Gastroesophageal sphincter (tissue), 4 donors: ENCODE data around the gene PLAAT5. TPM values are rescaled to one million over a fixed set of nuclear protein-coding genes. Genes with fewer than 3 reads are reported as not detected.

Experiments used
- ATAC-seq: fragments of 150-250 bp; one replicate; pipeline ENCODE4 v1.9.1; 2016; ENCODE audit warnings: mild to moderate bottlenecking, moderate library complexity
- H3K27ac ChIP-seq, 4 donors: fragments of 200-600 bp; sonication (generic) in 3 of 4; 1 replicate in 3 of 4; 2 replicates in 1 of 4; pipeline ENCODE4 v1.5.1; 2016 to 2019
- H3K27me3 ChIP-seq: fragments of 200-600 bp; sonication (generic); one replicate; pipeline ENCODE4 v1.5.1; 2019
- H3K36me3 ChIP-seq, 2 donors: fragments of 200-600 bp; sonication (generic); one replicate each; pipeline ENCODE4 v1.5.1; 2019; ENCODE audit warnings: control low read depth in 1 of 2
- H3K4me1 ChIP-seq, 3 donors: fragments of 200-600 bp; sonication (generic); 1 replicate in 2 of 3; 2 replicates in 1 of 3; pipeline ENCODE4 v1.5.1; 2016 to 2019; ENCODE audit warnings: control low read depth in 2 of 3
- H3K4me3 ChIP-seq, 2 donors: fragments of 200-600 bp; sonication (generic); one replicate each; pipeline ENCODE4 v1.5.1; 2019; ENCODE audit warnings: mild to moderate bottlenecking in 1 of 2, moderate library complexity in 1 of 2
- H3K9me3 ChIP-seq, 3 donors: fragments of 200-600 bp; sonication (generic); one replicate each; pipeline ENCODE4 v1.5.1; 2017 to 2019; ENCODE audit warnings: control low read depth in 2 of 3
- EP300 ChIP-seq: sonication (generic); formaldehyde crosslinking; IDR thresholded peaks from one replicate; pipeline ENCODE4 v1.6.1; 2017; ENCODE audit warnings: antibody characterized with exemption, mild to moderate bottlenecking
- POLR2A ChIP-seq, 2 donors: fragments of 450-650 bp; IDR thresholded peaks; one replicate each; pipeline ENCODE4 v1.6.1; 2017; ENCODE audit warnings: antibody characterized with exemption in 2 of 2, mild to moderate bottlenecking in 2 of 2, moderate library complexity in 1 of 2
- POLR2AphosphoS5 ChIP-seq: sonication (generic); formaldehyde crosslinking; IDR thresholded peaks from one replicate; pipeline ENCODE4 v1.6.1; 2017; ENCODE audit warnings: antibody characterized with exemption
- WGBS, 2 donors: methylation state at CpG; one replicate each; pipeline ENCODE4 v1.1.5; 2018; ENCODE audit warnings: low coverage in 1 of 2; 5-methylcytosine and 5-hydroxymethylcytosine counted together
- total RNA-seq, 4 donors: library from RNA; depleted of rRNA; stranded (reverse); fragments of >200 nt; gene quantifications; one replicate each; pipeline ENCODE4 v1.1.0, GENCODE V29; 2016
- TF ChIP-seq, protein P1 (sequence below), 4 experiments: fragments of 200-600 bp in 2 of 4; fragments of 450-650 bp in 2 of 4; sonication (generic) in 1 of 4; IDR thresholded peaks; one replicate each; pipeline ENCODE4 v1.5.1; 2017 to 2019; ENCODE audit warnings: antibody characterized with exemption in 4 of 4, mild to moderate bottlenecking in 2 of 4, moderate library complexity in 2 of 4

Gene PLAAT5
- total RNA-seq, 4 donors from 2014 or later = 3.4 to 8.3 (median 5.5) TPM

DNA sequence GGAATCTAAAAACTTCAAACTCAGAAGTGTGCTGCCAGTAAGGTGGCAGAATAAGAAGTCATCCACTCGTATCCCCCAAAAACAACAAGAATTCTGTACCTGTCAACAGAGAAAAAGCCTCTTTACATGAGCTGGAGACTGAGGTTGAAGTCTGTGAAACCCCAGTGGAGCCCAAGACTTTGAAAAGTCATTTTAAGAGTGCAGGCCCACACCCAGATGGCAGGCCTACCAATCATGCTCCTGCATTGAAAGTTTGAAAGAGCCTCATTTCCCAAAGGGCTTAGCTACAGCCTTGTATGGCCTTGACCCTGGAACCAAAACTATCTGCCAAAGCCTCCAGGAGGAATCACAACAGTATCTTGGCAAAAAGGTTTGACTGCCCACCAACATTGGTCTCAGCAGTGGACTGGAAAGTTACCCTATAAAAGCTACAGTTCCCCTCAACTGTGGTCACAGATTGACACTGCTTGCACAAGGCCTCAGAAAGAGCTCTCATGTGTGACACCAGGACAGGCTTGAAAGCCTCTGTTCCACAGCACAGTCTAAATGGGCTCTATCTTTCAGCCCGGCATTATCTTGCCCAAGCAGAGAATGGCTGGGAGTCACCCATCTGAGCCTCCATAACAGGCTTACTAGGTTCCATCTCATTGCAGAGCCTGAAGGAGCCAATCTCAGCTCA lies 73.7 kb downstream of the PLAAT5 start:
- H3K4me1 ChIP-seq = no peaks in the 10 kb centered on the region
- 66 to 74% methylated on average over 2 of the region's 2 CpGs for WGBS, 2 donors
- peaks cover 0 to 7% (median 0%) of the 10 kb centered on the region in 3 donors for H3K9me3 ChIP-seq
- H3K36me3 ChIP-seq = no peaks in the 10 kb centered on the region
- no peak overlapping the region for H3K4me3 ChIP-seq
- no peak overlapping the region for H3K27ac ChIP-seq
- ATAC-seq = no peak
- peaks cover 11% of the 10 kb centered on the region for H3K27me3 ChIP-seq
- TF ChIP-seq POLR2AphosphoS5 (no peak), POLR2A (IDR thresholded peaks at IDR 0.05) (no peak), EP300 (no peak)
- TF ChIP-seq, protein P1, sequence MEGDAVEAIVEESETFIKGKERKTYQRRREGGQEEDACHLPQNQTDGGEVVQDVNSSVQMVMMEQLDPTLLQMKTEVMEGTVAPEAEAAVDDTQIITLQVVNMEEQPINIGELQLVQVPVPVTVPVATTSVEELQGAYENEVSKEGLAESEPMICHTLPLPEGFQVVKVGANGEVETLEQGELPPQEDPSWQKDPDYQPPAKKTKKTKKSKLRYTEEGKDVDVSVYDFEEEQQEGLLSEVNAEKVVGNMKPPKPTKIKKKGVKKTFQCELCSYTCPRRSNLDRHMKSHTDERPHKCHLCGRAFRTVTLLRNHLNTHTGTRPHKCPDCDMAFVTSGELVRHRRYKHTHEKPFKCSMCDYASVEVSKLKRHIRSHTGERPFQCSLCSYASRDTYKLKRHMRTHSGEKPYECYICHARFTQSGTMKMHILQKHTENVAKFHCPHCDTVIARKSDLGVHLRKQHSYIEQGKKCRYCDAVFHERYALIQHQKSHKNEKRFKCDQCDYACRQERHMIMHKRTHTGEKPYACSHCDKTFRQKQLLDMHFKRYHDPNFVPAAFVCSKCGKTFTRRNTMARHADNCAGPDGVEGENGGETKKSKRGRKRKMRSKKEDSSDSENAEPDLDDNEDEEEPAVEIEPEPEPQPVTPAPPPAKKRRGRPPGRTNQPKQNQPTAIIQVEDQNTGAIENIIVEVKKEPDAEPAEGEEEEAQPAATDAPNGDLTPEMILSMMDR (IDR thresholded peaks at IDR 0.05) = no peak

Other genes with a start within 250 kb of the PLAAT5 start
- not detected for gene SLC22A25, start 247.6 kb downstream of the PLAAT5 start, total RNA-seq
- not detected for gene SLC22A9, start 121.4 kb downstream of the PLAAT5 start, total RNA-seq
- 1 to 10 TPM in 1 of 4 donors, under 1 TPM in 1, not detected in 2; 0.47 to 2.0 TPM for gene LGALS12, start 14.9 kb upstream of the PLAAT5 start, total RNA-seq
- gene PLAAT4, start 45.6 kb upstream of the PLAAT5 start, total RNA-seq = 10 to 100 TPM; 18.0 to 40.5 (median 35.9) TPM
- gene PLAAT2, start 72.2 kb upstream of the PLAAT5 start, total RNA-seq = not detected
- 10 to 100 TPM; 45.9 to 69.1 (median 53.2) TPM for gene PLAAT3, start 123.3 kb upstream of the PLAAT5 start, total RNA-seq
- gene ATL3, start 180.2 kb upstream of the PLAAT5 start, total RNA-seq = 100 to 1,000 TPM; 155 to 221 (median 202) TPM
- gene RTN3, start 190.3 kb upstream of the PLAAT5 start, total RNA-seq = 100 to 1,000 TPM in 1 of 4 donors, 10 to 100 TPM in 3; 78.4 to 115 (median 94.2) TPM